ENCODE measurements around the gene C1orf226. TPM values are rescaled to one million over a fixed set of nuclear protein-coding genes. Genes with fewer than 3 reads are reported as not detected.

The C1orf226 gene
- polyA plus RNA-seq, 2 of the 4 experiments (the other 2 are of a cell fraction): 0.32 to 0.37 TPM

- ATAC-seq (no peak), DNase-seq (ENCODE audit: low read depth in 1 of 2, low spot score in 1 of 2) (no peak), FAIRE-seq (no peak)
- Histone ChIP-seq H3K4me1 (peaks cover 20% of the 10 kb centered on the region), H3K9me3 (no peaks in the 10 kb centered on the region), H3K4me2 (no peak overlapping the region), H3K27ac (no peak overlapping the region), H3K4me3 (no peak overlapping the region)
- 81% methylated on average over 10 of the region's 10 CpGs for WGBS (ENCODE audit: missing lambda C conversion rate)
- POLR2A ChIA-PET: no interaction called here
- CTCF ChIA-PET: interaction anchor here (1.5 to 5.0 kb wide), 2 partner anchors 6 to 328 kb away, joined by 4 to 35 read pairs; no protein-coding TSS in a partner anchor
- no peak for TF ChIP-seq EHMT2 (IDR thresholded peaks at IDR 0.05; ENCODE audit: low read depth)
- TF ChIP-seq, protein P1, sequence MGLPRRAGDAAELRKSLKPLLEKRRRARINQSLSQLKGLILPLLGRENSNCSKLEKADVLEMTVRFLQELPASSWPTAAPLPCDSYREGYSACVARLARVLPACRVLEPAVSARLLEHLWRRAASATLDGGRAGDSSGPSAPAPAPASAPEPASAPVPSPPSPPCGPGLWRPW (IDR thresholded peaks at IDR 0.05): no peak
- TF ChIP-seq ZFP36 (IDR thresholded peaks at IDR 0.05; ENCODE audit: borderline replicate concordance, partially characterized antibody): no peak
- no peak for TF ChIP-seq E2F6 (IDR thresholded peaks at IDR 0.05; ENCODE audit: borderline replicate concordance, low read depth)
- TF ChIP-seq JUN (IDR thresholded peaks at IDR 0.05): no peak
- TF ChIP-seq, protein P2, sequence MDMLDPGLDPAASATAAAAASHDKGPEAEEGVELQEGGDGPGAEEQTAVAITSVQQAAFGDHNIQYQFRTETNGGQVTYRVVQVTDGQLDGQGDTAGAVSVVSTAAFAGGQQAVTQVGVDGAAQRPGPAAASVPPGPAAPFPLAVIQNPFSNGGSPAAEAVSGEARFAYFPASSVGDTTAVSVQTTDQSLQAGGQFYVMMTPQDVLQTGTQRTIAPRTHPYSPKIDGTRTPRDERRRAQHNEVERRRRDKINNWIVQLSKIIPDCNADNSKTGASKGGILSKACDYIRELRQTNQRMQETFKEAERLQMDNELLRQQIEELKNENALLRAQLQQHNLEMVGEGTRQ (IDR thresholded peaks at IDR 0.05): no peak
- TF ChIP-seq TFCP2L1 (CRISPR knock-in tag; IDR thresholded peaks at IDR 0.05): no peak
- TF ChIP-seq, protein P3, sequence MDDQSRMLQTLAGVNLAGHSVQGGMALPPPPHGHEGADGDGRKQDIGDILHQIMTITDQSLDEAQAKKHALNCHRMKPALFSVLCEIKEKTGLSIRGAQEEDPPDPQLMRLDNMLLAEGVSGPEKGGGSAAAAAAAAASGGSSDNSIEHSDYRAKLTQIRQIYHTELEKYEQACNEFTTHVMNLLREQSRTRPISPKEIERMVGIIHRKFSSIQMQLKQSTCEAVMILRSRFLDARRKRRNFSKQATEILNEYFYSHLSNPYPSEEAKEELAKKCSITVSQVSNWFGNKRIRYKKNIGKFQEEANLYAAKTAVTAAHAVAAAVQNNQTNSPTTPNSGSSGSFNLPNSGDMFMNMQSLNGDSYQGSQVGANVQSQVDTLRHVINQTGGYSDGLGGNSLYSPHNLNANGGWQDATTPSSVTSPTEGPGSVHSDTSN (IDR thresholded peaks at IDR 0.05): no peak
- no peak for TF ChIP-seq GATA3 (IDR thresholded peaks at IDR 0.05; ENCODE audit: borderline replicate concordance)
- TF ChIP-seq ESRRA (IDR thresholded peaks at IDR 0.05; ENCODE audit: borderline replicate concordance, low read length): no peak
- no peak for TF ChIP-seq MAFK (IDR thresholded peaks at IDR 0.05; ENCODE audit: partially characterized antibody)
- TF ChIP-seq CTCF (IDR thresholded peaks at IDR 0.05): no peak
- TF ChIP-seq CBX8 (IDR thresholded peaks at IDR 0.05): no peak
- TF ChIP-seq POLR2A (IDR thresholded peaks at IDR 0.05; ENCODE audit: low read length): no peak
- TF ChIP-seq HOXA7 (CRISPR knock-in tag; IDR thresholded peaks at IDR 0.05): no peak
- TF ChIP-seq SMC3 (IDR thresholded peaks at IDR 0.05): no peak
Measured at GRCh38 chr1:162384601-162385279, 3.2 kb downstream of the C1orf226 start.

DNA sequence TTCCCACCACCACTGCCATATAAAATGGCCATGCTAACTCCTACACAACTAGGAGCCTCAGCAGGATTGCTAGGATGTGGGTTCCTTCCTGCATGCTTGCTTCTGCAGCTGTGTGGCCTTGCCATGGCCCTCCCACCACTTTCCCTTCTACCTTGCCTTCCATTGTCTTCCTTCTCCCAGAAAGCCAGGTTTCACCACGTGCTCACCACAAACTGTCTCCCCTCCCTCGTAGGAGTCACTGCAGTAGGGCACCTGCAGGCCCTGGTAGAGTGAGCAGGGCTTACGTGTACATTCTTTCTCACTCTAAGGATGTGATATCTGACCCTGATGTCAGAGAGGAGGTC lies 3.7 kb downstream of the C1orf226 start:
- no peak overlapping the region for H3K4me3 ChIP-seq
- no peak for TF ChIP-seq CBX8 (IDR thresholded peaks at IDR 0.05)
- no peak for TF ChIP-seq PHF8 (IDR thresholded peaks at IDR 0.05; ENCODE audit: borderline replicate concordance, low read depth)
- TF ChIP-seq ZFP36 (IDR thresholded peaks at IDR 0.05; ENCODE audit: borderline replicate concordance, partially characterized antibody): no peak
- no peak for TF ChIP-seq EP300 (IDR thresholded peaks at IDR 0.05)
- TF ChIP-seq CTCF (IDR thresholded peaks at IDR 0.05): no peak
- no peak for TF ChIP-seq RNF2 (IDR thresholded peaks at IDR 0.05; ENCODE audit: borderline replicate concordance, low read depth)
- no peak for TF ChIP-seq HDAC2 (IDR thresholded peaks at IDR 0.05)
- TF ChIP-seq CHD4 (IDR thresholded peaks at IDR 0.05; ENCODE audit: borderline replicate concordance): no peak
- TF ChIP-seq, protein P1 (IDR thresholded peaks at IDR 0.05): no peak
- peaks cover 20% of the 10 kb centered on the region for H3K4me1 ChIP-seq
- WGBS (ENCODE audit: missing lambda C conversion rate): 43% methylated on average over 3 of the region's 3 CpGs
- ChIA-PET POLR2A (no interaction called here), CTCF (interaction anchor here (1.5 kb wide), 1 partner anchor 329 kb away, joined by 4 read pairs; no protein-coding TSS in a partner anchor)
- H3K27ac ChIP-seq: no peak overlapping the region
- no peaks in the 10 kb centered on the region for H3K9me3 ChIP-seq
- FAIRE-seq: no peak
- ATAC-seq: no peak
- no peak overlapping the region for H3K4me2 ChIP-seq
- no peak for DNase-seq (ENCODE audit: low read depth in 1 of 2, low spot score in 1 of 2)
